Astrocyte of the spinal cord (primary cell): ENCODE data around the gene GSTM4.

ENCODE experiments used
- DNase-seq: peaks from one replicate; pipeline ENCODE4 v3.0.0; 2011; ENCODE audit warnings: low read depth, low spot score
- H3K4me3 ChIP-seq: 2 replicates; pipeline ENCODE4 v1.5.1; 2011; ENCODE audit warnings: low read depth, mild to moderate bottlenecking, low read length, moderate library complexity
- CTCF ChIP-seq: IDR thresholded peaks from 2 replicates; pipeline ENCODE4 v1.5.1; 2012; ENCODE audit warnings: low read depth, mild to moderate bottlenecking, low read length, inconsistent platforms
- in situ Hi-C: cut with HindIII; loops from 2 replicates; pipeline ENCODE4 v1.10.0; 2017; ENCODE audit warnings: low sequenced_read_pairs

Gene GSTM4

GRCh38 chr1:109616391-109616790, 39.5 kb upstream of the GSTM4 start:
- no peak for TF ChIP-seq CTCF
- no peak overlapping the region for H3K4me3 ChIP-seq

GRCh38 chr1:109617291-109617801, 38.6 kb upstream of the GSTM4 start:
- DNase-seq, result peak; percentile 88
- TF ChIP-seq CTCF, result no peak
- in situ Hi-C loops, result no loop called here
- H3K4me3 ChIP-seq, result no peak overlapping the region

More at GRCh38 chr1:109616391-109616790, 39.5 kb upstream of the GSTM4 start:
- in situ Hi-C loops, result no loop called here
- no peak for DNase-seq

- TF ChIP-seq CTCF, result no peak
- in situ Hi-C loops, result no loop called here
- peak overlapping the region; percentile 83 for H3K4me3 ChIP-seq
- DNase-seq, result no peak
Measured at GRCh38 chr1:109618661-109619575, 37.0 kb upstream of the GSTM4 start.

GRCh38 chr1:109619576-109620400, 36.1 kb upstream of the GSTM4 start, which contains the start of the genes AMPD2 and GNAT2:
AMPD2 (plus strand) TSS chr1:109619837; CDS start chr1:109621176, 1,339 bp downstream.
GNAT2 (minus strand) TSS chr1:109619616; CDS start chr1:109612870, 6,746 bp downstream.
- H3K4me3 ChIP-seq, result peak within 1 kb of the TSS; percentile 83
- in situ Hi-C loops, result no loop called here
- no peak for TF ChIP-seq CTCF
- DNase-seq, result peak; percentile 70

- no peak for TF ChIP-seq CTCF
- in situ Hi-C loops, result no loop called here
- DNase-seq, result no peak
- peak overlapping the region; percentile 83 for H3K4me3 ChIP-seq
Measured at GRCh38 chr1:109620401-109620791, 35.5 kb upstream of the GSTM4 start.

- TF ChIP-seq CTCF, result no peak
- H3K4me3 ChIP-seq, result peak overlapping the region; percentile 83
- peak; percentile 94 for DNase-seq
- in situ Hi-C loops, result no loop called here
Measured at GRCh38 chr1:109620841-109621286, 35.0 kb upstream of the GSTM4 start.
